Measurements from ENCODE around the gene ANO9.

DNA sequence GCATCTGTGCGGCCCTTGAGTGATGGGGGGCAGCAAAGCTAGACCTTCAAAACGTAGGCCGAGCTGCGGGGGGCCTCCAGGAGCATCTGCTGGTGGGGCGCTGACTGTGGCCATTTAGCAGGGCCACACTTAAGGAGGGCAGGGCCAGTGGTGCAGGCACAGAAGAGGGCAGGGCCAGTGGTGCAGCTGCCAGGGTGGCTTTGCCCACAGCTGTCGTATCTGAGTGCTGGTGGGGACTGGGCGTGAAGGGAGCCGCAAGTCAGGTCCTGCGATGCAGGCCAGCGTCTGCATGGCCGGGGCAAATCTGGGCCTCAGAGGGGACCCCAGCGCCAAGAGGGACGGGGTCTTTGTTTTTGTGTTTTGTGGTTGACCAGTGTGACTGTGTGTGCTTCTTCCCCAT lies 37.5 kb upstream of the ANO9 start:
- no peak for TF ChIP-seq EZH2phosphoT487 (IDR thresholded peaks at IDR 0.05)
- no peak for TF ChIP-seq CTCF (IDR thresholded peaks at IDR 0.05)
